Skeletal muscle cell (primary cell): Measurements from ENCODE around the gene ENO4.

Experiments used
- DNase-seq: peaks from one replicate; pipeline ENCODE4 v3.0.0-alpha.2; 2010; ENCODE audit warnings: low read depth
- H3K4me3 ChIP-seq: 2 replicates; pipeline ENCODE4 v1.5.1; 2011; ENCODE audit warnings: low read depth, mild to moderate bottlenecking, control low read depth, low read length, moderate library complexity

The ENO4 gene

GRCh38 chr10:116861796-116862195 lies 12.5 kb downstream of the ENO4 start:
- H3K4me3 ChIP-seq: no peak overlapping the region
- no peak for DNase-seq

DNA sequence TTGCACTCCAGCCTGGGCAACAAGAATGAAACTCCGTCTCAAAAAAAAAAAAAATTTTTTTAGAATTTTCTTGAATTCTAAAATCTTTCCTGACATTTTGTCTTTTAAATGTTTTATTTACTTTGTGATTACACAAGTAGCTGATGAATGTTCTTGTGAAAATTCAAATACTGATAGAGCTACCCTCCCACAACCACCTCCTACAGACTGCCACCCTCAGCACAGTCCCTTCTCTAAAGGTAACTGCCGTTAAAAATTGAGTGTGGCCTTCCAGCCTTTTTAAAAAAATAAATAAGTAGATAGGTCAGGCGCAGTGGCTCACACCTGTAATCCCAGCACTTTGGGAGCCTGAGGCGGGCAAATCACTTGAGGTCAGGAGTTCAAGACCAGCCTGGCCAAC lies 15.1 kb downstream of the ENO4 start:
- H3K4me3 ChIP-seq: no peak overlapping the region

GRCh38 chr10:116866066-116866465 lies 16.8 kb downstream of the ENO4 start:
- DNase-seq: no peak
- no peak overlapping the region for H3K4me3 ChIP-seq

More for the DNA sequence above, 15.1 kb downstream of the ENO4 start:
- DNase-seq: no peak

- no peak overlapping the region for H3K4me3 ChIP-seq
- DNase-seq: no peak
These were observed 17.8 kb downstream of the ENO4 start for GRCh38 chr10:116866987-116867595.

- DNase-seq: no peak
- no peak overlapping the region for H3K4me3 ChIP-seq
These were observed 18.9 kb downstream of the ENO4 start for GRCh38 chr10:116868198-116868676.

DNA sequence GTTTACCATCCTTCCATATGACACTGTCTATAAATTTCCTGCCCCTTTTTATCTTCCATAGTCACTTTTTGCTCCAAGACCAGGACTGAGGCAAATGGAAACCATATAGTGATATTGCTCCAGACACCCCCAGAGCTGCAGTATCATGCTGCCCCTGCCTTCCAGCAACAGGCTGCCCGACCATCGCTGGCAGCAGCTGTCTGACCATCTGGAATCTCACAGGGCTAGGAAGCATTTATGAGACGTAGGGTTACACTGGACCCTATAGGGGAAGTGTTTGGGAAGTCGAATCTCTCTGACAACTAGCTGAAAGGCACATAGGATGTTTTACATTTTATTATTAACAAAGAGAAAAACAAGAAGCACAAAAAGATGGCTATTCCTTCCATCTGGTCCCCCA lies 19.4 kb downstream of the ENO4 start:
- DNase-seq: no peak
- H3K4me3 ChIP-seq: no peak overlapping the region

GRCh38 chr10:116870949-116871348 lies 21.6 kb downstream of the ENO4 start:
- H3K4me3 ChIP-seq: no peak overlapping the region
- no peak for DNase-seq

DNA sequence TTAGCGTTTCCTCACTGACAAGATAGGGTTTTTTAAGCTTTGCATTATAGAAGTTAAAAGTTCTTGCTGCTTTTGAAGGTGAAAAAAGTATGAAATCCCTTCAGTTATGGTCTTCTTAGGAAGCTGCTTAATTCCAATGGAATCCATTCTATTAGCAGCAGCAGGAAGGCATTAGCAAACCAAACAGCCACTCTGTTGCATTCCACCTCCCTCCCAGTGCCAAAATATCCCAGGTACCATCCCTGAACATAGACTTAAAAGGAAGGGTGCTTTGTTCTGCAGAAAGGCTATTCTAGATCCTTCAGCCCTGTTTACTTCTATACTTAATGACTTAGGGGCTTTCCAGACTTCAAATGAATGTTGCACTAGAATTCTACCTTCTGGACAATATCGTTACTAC lies 23.8 kb downstream of the ENO4 start:
- DNase-seq: no peak
- H3K4me3 ChIP-seq: no peak overlapping the region

- no peak for DNase-seq
- H3K4me3 ChIP-seq: no peak overlapping the region
These were observed 26.6 kb downstream of the ENO4 start for GRCh38 chr10:116875897-116876296.

- no peak for DNase-seq
- H3K4me3 ChIP-seq: no peak overlapping the region
These were observed 28.1 kb downstream of the ENO4 start for GRCh38 chr10:116877391-116877790.

- no peak for DNase-seq
- H3K4me3 ChIP-seq: no peak overlapping the region
These were observed 28.8 kb downstream of the ENO4 start for GRCh38 chr10:116878123-116878522.

GRCh38 chr10:116879817-116880216 lies 30.5 kb downstream of the ENO4 start:
- no peak overlapping the region for H3K4me3 ChIP-seq
- DNase-seq: no peak

DNA sequence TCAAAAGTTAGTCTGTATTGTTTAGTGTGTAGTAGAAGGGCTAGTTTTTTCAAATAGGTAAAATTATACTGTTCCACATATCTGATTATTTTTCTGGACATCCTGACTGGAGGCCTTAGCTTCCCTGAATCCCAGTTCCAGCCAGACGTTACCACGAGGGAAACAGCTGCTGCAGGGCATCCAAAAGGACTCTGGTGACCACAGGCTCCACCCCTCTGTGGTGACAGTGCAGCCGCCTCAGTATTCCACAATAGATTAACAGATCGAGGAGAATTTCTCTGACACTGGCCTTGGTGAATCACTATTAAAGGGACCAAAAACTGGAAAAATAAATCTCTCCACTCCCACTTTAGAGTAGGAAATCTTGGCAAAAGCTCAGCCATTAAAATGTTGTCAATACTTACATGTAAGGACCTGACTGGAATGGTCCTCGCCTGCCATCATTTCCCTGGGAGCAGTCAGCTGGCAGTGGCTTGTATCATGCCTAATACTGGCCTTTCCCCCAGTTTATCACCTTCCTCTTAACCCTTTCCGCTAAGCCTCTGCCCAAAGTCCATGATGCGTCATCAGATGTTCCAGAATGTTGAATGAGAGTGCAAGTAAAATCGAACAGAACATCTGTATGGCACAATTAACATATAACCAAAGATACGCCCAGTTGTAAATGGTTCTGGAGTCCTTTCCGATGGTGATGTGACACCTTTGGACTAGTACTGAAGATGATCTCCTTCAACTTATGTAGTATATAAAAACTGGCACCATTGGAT lies 31.6 kb downstream of the ENO4 start:
- no peak overlapping the region for H3K4me3 ChIP-seq
- peak; percentile 5 for DNase-seq

DNA sequence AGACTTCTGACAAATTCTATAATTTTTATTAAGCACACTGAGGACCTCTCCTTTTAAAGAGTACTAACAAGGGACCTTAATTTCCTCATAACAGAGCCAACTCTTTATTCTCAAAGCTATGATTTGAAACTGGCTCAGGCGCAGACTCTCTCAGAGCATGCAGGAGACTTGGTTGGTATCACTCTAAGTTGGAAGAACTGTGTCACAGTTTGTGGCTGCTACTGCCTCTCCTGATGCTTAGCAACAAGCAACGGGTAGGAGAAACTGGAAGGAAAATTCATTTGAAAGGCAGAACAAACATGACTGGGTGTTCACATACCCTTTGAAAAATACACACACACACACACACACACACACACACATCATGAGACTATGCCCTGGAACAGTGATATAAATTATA lies 33.3 kb downstream of the ENO4 start:
- H3K4me3 ChIP-seq: no peak overlapping the region
- no peak for DNase-seq

DNA sequence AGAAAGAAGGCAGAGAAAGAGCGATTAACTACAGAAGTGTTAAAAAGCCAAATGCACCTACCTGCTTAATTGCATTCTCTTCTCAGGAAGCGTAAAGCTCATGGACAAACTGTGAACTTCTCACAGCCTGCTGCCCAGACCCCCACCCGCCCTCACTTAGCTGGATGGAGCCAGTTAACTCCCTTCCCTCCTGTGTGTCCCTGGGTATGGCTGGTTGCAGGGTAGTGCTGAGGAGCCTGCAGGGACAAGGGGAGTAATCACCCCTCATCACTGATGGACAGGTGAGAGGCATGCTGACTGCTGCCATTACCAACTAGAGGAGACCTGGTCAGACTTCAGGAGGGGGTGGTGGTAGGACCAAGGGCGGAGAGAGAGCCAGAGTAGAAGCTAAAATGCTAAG lies 37.5 kb downstream of the ENO4 start:
- no peak for DNase-seq
- H3K4me3 ChIP-seq: no peak overlapping the region

DNA sequence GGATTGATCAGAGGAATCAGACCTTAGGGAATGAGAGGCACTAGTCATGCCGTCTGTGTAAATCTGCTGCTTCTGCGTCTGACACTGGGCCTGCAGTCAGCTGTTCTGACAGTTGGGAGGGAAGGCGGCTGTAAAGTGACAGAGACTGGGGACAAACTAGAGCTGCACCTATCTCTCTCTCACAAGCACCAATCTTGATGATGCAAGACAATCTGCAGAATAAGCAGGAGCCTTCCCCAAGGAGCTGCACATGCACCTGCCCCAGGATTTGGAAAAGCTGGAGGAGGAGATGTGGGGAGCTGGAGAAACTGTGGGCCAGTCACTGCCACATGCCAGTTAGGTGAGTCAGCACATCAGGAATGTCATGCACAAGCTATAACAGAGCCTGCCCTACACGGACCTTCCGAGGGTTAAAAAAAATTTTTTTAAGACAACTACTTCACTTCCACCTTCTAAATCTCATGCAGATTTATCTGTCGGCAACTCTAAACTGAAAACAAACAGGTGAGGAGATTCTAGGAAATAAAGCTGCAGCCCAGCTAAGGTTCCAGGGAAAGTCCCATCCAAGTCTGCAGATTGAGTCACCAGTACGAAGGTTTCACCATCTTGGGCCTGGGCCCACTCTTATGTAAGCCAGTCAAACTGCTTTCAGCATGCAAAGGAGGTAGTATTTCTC lies 39.2 kb downstream of the ENO4 start:
- peak; percentile 42 for DNase-seq
- H3K4me3 ChIP-seq: no peak overlapping the region

DNA sequence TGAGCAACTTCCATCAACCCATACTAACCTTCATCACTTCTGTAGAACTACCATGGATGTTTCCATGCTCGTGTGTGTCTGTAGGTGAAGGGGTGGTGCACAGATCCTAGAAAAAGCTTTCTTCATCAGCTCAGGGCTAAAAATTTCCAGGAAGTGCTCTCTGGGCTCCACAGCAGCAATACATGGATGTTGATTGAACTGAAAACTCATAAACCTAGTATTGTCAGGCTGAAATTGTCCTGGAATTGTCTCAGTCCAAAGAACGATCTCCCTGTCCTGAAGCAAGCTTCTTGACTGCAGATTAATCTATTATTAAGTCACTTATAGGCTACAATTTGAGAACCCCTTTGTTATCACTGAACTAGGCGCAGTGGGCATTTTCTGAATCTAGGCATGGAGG lies 39.8 kb downstream of the ENO4 start:
- H3K4me3 ChIP-seq: no peak overlapping the region
- no peak for DNase-seq

GRCh38 chr10:116891208-116891607 lies 41.9 kb downstream of the ENO4 start:
- H3K4me3 ChIP-seq: no peak overlapping the region
- DNase-seq: peak; percentile 81

GRCh38 chr10:116892907-116893685 lies 43.8 kb downstream of the ENO4 start:
- H3K4me3 ChIP-seq: no peak overlapping the region
- DNase-seq: no peak

- H3K4me3 ChIP-seq: no peak overlapping the region
- no peak for DNase-seq
These were observed 44.4 kb downstream of the ENO4 start for GRCh38 chr10:116893686-116894037.
